Hepatocyte (in vitro differentiated cells): ENCODE measurements around the gene FAM181A.

Source experiments
- CTCF ChIP-seq: fragments of 200-600 bp; sonication (generic); IDR thresholded peaks from 2 replicates; pipeline ENCODE4 v1.5.1; 2016; ENCODE audit warnings: antibody characterized with exemption, mild to moderate bottlenecking; ENCODE audit not compliant: poor library complexity
- EZH2 ChIP-seq: fragments of 200-600 bp; sonication (generic); IDR thresholded peaks from 2 replicates; pipeline ENCODE4 v1.6.1; 2016; ENCODE audit warnings: antibody characterized with exemption, mild to moderate bottlenecking, borderline replicate concordance
- EZH2phosphoT487 ChIP-seq: fragments of 200-600 bp; sonication (generic); IDR thresholded peaks from one replicate; pipeline ENCODE4 v1.6.1; 2018; ENCODE audit warnings: antibody characterized with exemption, mild to moderate bottlenecking, low read depth, moderate library complexity; ENCODE audit not compliant: unreplicated experiment, severe bottlenecking

GRCh38 chr14:93958567-93959238, 31.6 kb downstream of the FAM181A start:
- TF ChIP-seq CTCF = no peak
- no peak for TF ChIP-seq EZH2
- TF ChIP-seq EZH2phosphoT487 = no peak
